ENCODE measurements around the gene PTPRZ1.

- TF ChIP-seq POLR2A (IDR thresholded peaks at IDR 0.05; ENCODE audit: low read length) (no peak), GATA1 (IDR thresholded peaks at IDR 0.05; ENCODE audit: low read depth, low read length) (no peak)
Measured at GRCh38 chr7:122072272-122072671, 199.3 kb downstream of the PTPRZ1 start.

All from erythroblast (primary cell).